GM18867 (cell line): ENCODE data around the gene MLIP.

ENCODE experiments used
- ATAC-seq: cut with Tn5 transposase; IDR thresholded peaks from one replicate; pipeline ENCODE4 v1.9.1; 2021; ENCODE audit warnings: mild to moderate bottlenecking, moderate library complexity; ENCODE audit not compliant: unreplicated experiment

Gene MLIP

DNA sequence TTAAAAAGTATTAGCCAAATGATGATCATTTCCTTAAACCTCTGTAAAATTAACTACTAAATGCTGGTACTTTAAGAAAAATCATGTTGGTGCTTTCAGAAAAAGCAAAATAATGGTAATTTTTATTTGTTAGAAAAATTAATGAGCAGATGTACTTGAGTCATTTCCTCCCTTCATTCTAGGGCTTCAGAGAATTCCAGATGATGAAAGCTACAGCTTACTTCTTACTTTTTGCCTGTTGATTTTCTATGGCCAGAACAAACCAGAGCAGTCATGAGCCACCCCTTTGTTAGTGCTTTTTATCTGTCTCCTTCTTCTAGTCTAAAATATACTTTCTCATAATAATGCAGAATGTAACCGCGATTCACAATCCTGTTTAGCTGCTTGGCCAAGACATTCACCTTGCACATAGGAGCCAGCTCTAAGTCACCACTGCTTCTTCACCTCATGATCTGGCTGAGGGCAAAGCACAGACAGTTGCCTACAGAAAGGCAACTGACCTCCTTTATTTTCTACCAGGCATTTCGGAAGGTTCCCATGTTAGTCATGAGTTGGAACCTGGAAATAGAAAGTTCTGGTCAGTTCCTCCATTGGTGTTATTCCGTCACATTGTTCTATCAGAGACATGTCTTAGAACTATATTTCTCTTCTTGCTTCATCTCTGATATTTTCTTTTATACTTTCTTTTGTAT, 153.5 kb downstream of the MLIP start:
- no peak for ATAC-seq

DNA sequence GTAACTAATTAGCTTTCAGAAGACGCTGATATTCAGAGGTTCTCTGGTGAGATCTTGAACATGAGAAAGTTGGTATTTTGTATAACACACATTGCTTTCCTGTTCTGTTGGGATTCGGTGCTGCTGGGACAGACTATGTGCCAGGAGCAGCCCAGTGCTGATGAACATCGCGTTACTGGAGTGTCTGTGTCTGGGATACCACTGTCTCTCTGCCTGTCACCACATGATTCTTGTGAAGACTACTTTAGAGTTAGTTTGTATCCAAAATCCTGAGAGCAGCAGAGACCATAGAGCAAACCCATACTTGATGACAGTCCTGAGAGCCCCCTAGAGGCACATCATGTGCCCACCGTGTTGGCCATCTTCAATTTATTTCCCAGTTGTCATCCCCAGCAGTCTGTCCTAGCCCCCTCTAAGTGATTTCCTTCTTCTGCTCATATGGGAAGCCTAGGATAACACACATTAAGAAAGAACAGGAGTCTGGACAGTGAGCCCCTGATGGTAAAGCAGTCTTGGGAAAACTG, 155.2 kb downstream of the MLIP start:
- ATAC-seq: no peak

DNA sequence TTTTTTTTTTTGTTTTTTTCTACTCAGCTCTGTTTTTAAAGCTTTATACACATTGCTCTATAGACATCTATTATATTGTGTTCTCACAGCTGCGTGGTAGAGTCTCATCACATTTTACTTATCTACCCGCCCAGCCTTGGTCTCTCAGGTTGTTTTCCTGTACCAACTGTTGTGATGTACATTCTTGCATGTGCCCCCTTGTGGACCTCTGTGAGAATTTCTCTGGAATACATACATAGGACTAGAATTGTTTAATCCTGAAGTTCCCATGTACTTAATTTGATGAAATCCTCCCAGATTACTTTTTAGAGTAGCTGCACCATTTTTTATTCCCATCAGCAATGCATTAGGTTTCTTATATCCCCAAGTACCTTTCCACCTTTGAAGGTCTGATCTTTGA, 156.6 kb downstream of the MLIP start:
- peak; percentile 55 for ATAC-seq

DNA sequence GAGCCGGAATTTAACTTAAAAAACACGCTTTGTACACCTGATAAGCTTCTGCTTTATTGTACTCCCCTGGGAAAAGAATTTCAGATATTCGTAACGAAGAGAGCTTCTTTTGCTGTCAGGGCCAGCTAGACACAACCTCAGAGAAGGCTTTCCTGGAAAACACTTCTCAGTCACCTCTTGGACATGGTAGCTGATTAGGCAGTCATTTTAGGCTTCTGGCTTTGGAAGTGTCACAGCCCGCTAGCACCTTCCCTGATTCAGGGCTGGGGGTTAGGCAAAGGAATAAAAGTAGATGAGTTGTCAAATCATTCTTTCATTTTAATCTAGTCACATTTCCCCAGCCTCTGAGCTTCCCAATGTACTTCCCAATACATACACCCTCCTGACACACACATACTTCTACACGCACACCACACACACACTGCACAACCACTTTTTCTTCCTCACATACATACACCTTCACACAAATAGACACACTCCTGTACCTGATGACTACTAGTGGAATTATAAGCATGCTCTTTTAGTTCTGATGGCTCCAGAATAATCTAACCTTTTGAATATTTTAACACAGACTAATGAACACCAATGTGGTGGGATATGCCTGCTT, 162.1 kb downstream of the MLIP start:
- no peak for ATAC-seq

DNA sequence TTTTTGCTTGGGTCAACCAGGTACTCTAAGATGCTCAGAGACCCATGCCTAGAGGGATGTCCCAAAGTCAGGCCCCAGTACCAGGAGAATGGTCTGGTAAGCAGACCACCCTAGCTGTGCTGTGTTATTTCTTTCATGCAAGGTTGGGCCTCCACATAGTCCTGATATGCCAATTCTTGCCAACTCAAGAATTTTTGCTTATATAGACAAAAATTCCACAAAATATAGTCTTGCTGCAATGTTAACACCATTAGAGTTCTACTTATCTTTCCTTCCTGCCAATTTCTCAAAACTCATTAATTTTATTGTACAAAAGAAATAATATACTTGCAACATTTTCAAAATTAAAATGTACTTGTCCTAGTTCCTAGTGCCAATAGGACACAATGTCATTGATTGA, 163.1 kb downstream of the MLIP start:
- ATAC-seq: no peak

DNA sequence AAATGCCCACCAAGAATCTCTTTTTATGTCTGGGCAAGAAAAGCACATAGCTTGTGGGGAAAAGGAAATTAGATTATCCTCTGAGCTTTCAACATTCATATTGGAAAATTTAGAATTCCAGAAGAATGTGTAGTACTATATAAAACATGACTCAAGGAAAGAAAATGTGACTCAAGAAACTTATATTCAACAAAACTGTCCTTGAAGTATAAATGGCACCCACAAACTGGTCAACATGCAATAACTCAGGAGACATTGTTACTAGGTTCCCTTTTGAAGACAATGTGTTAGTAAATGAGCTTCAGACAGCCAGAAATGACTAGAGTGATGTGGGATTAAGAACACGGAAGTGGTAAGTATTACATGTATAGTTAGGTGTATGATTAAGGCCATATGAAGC, 170.9 kb downstream of the MLIP start:
- no peak for ATAC-seq

DNA sequence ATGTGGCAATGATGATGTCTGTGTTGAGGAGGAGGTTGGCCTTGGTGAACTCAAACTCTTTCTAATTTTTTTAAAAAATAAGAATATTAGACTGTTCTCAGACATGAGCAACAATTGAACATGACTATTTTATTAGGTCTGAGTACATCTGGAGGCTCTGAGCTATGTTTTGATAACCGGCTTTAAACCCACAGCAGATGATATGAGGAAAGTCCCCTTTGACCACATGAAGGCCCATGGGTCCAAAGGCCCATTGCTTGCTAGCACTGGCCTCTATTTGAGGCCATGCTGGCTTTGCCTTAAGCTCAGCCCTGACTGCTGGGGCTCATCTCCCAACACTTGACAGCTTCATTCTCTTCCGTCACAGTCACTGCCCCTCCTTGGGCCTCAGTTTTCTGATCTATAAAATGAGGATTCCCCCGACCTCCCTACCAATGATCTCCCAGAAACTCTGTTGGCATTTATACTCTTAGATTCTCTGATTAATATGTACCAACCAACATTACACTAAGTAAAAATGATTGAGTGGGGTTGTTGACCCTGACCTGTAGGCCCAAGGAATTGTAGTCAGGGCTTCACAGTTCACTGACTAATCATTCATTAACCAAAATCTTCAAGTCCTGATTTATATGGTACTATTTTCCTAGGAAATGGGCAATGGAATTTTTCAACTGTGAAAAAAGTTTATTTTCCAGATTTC, 173.1 kb downstream of the MLIP start:
- no peak for ATAC-seq

DNA sequence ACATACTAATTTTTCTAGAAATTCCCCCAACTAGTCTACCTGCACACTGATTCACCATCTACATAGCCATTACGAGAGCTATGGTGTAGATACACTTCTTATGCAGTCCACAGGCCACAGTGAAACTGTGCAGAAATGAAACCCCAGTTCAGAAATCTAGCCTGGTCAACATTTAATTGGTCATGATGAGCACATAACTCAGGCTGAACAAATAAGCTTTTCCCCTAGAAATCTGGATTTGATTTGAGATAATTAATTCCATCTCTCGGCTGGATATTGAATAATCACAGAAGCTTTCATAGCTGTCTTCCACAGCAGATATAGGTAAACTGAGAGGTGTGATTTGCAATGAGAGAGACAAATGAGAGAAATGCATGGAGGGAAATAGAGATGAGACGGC, 174.4 kb downstream of the MLIP start:
- no peak for ATAC-seq

DNA sequence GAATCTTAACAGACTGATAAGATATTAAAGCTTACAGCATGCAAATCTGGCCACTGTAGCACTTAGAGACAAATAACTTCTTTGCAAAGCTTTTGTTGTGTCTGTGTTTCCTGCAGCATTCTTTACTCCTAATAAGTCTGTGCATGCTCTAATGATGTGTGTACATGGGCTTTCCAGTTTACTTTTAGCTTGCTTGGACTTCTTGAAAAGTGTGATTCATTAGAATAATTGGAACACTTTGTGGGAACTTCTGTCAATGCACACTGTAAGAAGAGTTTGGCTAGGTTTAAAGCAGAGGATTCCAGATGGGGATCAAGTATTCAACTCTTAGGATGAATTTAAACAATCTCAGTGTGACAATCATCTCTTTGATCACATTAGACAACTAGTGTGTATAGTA, 174.9 kb downstream of the MLIP start:
- ATAC-seq: no peak

DNA sequence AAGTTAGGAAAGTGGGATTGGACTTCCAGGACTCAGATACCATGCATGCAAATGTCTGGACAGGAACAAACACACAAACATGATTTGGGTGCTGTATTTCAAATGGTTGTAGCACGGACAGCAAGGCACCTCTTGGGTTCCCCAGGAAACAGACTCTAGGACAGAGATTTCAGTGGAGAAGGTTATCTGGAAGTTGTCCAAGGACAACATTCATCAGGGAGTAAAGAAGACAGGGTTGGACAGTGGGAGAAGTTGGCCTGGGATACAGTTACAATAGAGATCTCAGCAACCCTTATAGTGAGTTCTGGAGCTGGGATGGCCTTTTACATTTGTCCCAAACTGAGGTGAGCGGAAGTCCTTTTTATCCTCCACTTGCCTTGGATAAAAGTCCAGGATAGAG, 177.2 kb downstream of the MLIP start:
- ATAC-seq: no peak

DNA sequence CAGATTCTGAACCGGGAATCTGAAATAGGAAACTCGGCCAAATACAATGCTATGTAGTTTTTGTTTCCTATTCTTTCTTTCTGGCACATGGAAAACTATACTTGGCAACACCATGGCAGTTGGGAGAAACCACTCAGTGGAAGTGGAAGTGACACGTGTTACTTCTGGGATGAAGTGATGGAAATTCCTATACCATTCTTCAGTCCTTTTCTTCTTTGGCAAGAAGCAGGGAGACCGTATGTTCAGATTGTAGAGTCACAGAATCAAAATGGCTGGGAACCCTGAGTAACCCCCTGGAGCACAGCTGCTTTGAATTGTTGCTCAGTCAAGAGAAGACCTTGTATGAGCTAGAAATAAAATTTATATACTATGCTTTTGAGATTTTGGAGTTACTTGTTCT, 178.2 kb downstream of the MLIP start:
- no peak for ATAC-seq

DNA sequence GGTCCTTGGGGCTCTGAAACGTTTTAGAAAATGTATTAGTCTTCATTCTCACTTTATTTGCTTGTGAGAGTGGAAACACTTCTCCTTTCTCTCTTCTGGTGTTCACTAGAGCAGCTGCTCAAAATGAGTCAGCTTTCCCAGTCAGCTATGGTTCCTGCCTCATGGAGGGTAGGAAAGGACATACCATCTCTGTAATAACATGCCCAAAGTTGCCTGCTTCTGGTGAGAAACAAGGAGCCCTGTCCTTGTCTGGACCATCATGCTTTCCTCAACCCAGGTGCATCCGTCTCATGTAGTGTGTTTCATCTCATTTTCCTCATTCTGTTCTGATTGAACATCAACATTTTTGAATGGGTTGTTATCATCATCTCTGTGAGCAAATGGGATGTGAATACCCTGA, 179.9 kb downstream of the MLIP start:
- ATAC-seq: peak; percentile 69

DNA sequence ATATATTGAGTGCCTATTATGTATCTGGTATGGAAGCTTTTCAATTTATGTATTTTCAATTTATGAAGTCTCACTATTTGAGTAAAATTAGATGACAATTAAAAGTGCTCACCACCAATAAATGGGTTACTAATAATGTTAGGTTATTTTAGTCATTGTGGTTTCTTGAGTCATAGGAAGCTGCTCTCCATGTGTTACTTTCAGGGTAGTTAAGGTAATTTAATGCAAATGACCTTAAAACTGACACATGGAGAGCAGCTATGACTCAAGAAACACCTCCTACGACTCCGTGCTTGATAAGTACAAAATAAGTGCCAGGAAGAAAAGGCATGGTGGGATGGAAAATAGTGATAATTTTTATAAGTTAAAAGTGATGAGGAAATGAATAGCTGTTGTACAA, 180.5 kb downstream of the MLIP start:
- peak; percentile 94 for ATAC-seq

DNA sequence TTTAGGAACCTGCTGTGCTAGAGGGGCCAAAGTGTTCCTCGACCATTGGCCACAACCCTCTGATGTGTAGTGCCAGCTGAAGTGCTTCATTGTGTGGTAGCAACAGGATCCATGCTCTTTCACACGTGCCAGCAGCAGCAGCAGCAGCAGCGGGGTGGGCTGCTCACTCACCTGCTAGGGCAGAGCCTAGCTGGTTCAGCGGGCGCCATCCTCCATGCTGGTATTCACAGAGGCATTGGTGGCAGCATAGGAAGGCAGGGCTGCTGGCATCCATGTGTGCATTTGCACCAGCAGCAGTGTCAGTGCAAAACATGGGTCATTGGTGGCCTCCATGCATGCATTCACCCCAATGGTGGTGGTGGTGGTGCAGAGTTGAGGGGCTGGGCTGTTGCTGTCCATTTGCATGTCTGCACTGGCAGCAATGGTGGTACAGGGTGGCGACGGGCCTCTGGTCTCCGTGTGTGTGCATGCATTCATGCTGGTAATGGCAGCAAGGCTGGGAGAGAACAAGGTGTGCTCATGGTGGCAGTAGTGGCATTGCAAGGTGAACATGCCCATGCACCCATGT, 183.8 kb downstream of the MLIP start:
- ATAC-seq: no peak

DNA sequence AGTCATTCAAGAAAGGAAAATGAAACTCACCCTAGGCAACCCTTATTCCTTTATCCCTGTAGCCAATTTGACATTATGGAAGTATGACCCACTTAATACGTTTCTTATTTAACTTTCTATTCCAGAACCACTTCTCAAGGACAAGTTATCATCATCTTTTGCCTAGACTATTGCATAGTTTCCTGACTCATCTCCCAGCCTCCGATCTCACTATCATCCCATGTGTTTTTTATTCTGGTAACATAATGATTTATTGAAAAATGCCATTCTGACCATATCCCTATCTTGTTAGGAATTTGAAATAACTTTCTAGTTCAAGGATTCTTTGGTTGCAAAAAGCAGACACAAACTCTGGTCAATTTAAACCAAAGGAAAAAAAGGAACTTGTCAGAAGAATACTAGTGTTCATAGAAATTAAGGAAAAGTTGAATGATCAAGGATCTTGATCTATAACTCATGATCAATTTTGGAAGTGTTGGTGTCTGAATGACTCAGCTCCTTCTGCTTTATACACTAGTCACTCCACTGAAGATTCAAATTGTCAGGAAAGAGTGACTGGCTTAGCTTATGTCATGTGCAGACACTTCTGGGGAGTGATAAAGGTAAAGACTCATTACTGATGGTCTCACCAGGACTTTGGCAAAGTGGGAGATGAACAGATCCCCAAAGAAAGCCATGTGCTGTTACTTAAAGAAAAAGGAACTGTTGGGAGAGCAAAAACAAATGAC, 188.5 kb downstream of the MLIP start:
- no peak for ATAC-seq

DNA sequence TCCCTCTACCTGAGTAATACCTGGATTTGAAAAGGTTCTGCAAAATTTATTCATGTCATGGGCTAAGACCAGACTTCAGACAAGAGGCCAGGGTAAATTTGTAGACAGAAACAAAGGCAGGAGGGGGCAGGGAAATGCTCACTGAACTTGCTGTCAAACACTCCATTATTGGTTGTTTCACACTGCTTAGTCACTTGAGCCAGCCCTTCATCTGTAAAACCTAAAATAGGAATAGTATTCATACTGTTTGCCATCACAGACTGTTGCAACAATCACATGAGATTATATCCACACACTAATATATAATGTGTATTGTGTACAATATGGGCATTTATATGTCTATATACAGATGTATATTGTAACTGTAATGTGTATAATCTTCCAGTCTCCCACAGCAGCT, 190.5 kb downstream of the MLIP start:
- ATAC-seq: no peak

DNA sequence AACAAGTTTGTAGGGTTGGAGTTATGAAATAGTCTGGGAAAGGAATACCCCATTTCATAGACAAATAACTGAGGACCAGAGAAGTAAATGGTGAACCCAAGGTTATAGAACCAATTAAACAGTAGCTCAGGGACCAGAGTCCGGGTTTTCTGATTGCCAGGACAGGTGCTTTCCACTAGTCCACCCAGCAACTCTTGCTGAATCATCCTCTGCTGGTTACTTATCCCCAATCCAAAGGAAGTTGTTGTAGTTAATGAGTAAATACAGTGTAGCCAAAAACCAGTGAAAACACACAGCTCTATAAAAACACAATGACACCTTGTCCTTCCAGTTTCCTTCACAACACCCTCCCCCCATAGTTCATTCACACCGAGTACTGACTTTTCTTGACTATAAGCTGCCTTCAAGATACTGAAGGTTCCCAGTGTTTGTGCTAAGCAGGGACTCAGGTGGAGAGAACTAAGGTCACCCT, 196.2 kb downstream of the MLIP start:
- ATAC-seq: peak; percentile 43

DNA sequence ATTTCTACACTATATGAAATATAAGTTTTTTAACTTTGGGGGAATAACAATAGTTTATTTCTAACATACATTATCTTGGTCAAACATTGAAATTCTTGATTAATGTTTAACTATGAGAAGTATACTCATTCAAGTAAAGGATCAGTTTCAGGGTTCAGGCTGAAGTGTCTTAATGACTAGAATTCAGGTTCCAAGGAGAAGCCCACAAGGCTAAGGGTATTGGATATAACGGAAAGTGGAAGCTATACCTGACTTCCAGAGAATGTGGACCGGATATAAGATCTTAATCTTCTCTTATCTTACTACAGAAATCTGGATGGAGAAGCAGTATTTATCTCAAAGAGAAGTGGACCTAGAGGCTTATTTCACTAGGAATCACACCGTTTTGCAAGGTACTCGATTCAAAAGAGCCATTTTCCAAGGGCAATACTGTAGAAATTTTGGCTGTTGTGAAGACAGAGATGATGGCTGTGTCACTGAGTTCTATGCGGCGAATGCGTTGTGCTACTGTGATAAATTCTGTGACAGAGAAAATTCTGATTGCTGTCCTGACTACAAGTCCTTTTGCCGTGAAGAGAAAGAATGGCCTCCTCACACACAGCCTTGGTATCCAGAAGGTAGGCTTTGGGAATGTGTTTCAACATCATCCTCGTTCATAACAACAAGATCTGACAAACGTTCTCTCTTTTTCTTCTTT, 197.2 kb downstream of the MLIP start, which contains the start of gene TINAG:
Gene TINAG, plus strand, starts transcription at position 153 of the 697 bp plus-strand sequence. Its CDS starts 110 bp downstream, at position 263.
- no peak for ATAC-seq

DNA sequence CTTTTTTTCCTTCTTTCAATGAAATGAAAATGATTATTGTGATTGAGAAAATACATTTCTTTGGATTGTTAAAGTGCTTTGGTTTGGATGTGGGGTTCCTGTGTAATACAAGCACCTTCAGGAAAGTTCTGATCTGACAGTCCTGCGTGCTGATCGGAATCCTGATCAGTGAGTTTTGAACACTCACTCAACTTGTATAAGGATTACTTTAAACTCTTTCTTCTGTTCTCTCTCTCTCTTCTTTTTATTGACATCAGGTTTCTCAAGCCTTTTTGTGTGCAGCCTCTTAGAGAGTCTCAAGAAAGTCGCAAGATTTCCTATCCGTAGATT, 197.7 kb downstream of the MLIP start:
- no peak for ATAC-seq

DNA sequence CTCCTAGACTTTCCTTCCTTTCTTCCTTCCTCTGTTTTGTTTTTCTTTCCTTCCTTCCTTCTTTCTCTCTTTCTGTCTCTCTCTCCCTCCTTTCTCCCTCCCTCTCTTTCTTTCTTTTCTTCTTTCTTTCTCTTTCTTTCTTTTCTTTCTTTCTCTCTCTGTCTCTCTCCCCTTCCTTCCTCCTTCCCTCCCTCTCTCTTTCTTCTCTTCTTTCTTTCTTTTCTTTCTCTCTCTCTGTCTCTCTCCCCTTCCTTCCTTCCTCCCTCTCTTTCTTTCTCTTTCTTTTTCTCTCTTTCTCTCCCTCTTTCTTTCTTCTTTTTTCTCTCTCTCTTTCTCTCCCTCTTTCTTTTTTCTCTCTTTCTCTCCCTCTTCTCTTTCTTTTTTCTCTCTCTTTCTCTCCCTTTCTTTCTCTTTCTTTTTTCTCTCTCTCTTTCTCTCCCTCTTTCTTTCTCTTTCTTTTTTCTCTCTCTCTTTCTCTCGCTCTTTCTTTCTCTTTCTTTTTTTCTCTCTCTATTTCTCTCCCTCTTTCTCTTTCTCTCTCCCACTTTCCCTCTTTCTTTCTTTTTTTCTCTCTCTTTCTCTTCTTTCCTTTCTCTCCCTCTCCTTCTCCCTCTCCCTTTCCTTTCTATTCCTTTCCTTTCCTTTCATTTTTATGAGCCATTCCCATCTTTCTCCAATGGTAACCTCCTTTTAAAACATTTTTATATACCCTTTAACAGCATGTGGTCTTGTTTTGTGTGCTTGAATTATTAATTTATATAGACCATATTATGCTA, 199.3 kb downstream of the MLIP start:
- no peak for ATAC-seq
